ENCODE results near the gene GSG1L.
"Not testable (repeated sequence)": the region's sequence is repeated elsewhere in the genome, so short reads cannot be mapped to it uniquely, and the experiment has no call there.

GSG1L gene

GRCh38 chr16:27890866-27891265 is 172.6 kb downstream of the GSG1L start:
- TF ChIP-seq CTCF (IDR thresholded peaks at IDR 0.05; ENCODE audit: low read depth, low read length) = no peak
- DNase-seq (ENCODE audit: low read depth in 2 of 2) = no peak

GRCh38 chr16:27890006-27890405 is 173.5 kb downstream of the GSG1L start:
- no peak overlapping the region for H3K4me3 ChIP-seq (replicated peaks in 1 of 2; ENCODE audit: low read depth in 2 of 2, low read length in 2 of 2)
- no peak for TF ChIP-seq CTCF (IDR thresholded peaks at IDR 0.05; ENCODE audit: low read depth, low read length)
- no peak for DNase-seq (ENCODE audit: low read depth in 2 of 2)

More at GRCh38 chr16:27890866-27891265, 172.6 kb downstream of the GSG1L start:
- no peak overlapping the region for H3K4me3 ChIP-seq (replicated peaks in 1 of 2; ENCODE audit: low read depth in 2 of 2, low read length in 2 of 2)

DNA sequence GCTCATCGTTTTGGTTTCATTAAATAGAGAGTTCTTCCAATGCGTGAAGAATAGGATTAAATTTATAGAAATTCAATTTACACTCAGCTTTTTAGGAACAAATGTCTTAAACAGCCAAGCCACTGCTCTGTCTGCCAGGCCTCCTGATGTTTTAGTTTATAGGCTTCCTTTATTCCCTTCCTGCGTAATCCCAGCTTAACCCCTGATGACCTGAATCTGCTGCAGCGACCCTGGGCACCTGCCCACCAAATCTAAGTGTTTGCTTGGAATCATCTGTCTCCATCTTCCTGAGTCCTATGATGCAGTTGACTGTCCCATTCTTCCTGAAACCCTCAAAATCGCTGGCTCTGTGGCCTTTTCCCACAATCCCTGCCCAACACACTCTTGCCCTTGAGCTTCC is 179.9 kb downstream of the GSG1L start:
- no peak overlapping the region for H3K4me3 ChIP-seq (replicated peaks in 1 of 2; ENCODE audit: low read depth in 2 of 2, low read length in 2 of 2)
- TF ChIP-seq CTCF (IDR thresholded peaks at IDR 0.05; ENCODE audit: low read depth, low read length) = no peak
- DNase-seq (ENCODE audit: low read depth in 2 of 2) = no peak

DNA sequence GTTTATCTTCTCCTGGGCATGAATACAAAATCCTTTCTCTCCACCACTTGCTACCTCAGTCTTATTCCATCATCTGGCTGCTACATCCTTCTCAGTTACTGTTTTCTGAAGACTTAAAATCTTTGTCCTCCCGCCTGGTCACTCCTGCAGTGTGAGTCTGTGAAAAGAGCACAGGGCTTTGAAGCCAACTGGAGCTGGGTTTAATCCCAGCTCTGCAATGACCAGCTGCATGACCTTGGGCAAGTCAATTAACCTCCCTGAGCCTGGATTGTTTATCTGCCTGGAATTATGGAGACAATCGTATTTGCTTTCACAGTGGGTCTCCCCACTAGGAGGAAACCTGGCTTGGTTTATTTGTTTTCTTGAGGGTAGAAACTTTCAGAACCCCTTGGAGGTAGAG is 183.2 kb downstream of the GSG1L start:
- no peak overlapping the region for H3K4me3 ChIP-seq (replicated peaks in 1 of 2; ENCODE audit: low read depth in 2 of 2, low read length in 2 of 2)
- no peak for TF ChIP-seq CTCF (IDR thresholded peaks at IDR 0.05; ENCODE audit: low read depth, low read length)
- no peak for DNase-seq (ENCODE audit: low read depth in 2 of 2)

GRCh38 chr16:27879601-27880247 is 183.8 kb downstream of the GSG1L start:
- DNase-seq (ENCODE audit: low read depth in 2 of 2) = no peak
- H3K4me3 ChIP-seq (replicated peaks in 1 of 2; ENCODE audit: low read depth in 2 of 2, low read length in 2 of 2) = no peak overlapping the region
- TF ChIP-seq CTCF (IDR thresholded peaks at IDR 0.05; ENCODE audit: low read depth, low read length) = no peak

DNA sequence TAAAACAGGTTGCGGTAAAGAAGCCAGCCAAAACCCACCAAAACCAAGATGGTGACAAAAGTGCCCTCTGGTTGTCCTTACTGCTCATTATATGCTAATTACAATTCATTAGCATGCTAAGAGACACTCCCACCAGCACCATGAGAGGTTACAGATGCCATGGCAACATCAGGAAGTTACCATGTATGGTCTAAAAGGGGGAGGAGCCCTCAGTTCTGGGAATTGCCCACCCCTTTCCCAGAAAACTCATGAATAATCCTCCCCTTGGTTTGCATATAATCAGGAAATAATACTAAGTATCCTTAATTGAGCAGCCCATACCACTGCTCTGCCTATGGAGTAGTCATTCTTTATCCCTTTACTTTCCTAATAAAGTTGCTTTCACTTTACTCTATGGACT is 190.9 kb downstream of the GSG1L start:
- DNase-seq (ENCODE audit: low read depth in 2 of 2); H3K4me3 ChIP-seq (replicated peaks in 1 of 2; ENCODE audit: low read depth in 2 of 2, low read length in 2 of 2): not testable (repeated sequence)

GRCh38 chr16:27870116-27870798 is 193.3 kb downstream of the GSG1L start:
- TF ChIP-seq CTCF (IDR thresholded peaks at IDR 0.05; ENCODE audit: low read depth, low read length) = no peak
- no peak for DNase-seq (ENCODE audit: low read depth in 2 of 2)
- H3K4me3 ChIP-seq (replicated peaks in 1 of 2; ENCODE audit: low read depth in 2 of 2, low read length in 2 of 2) = no peak overlapping the region
